Activated CD8-positive, alpha-beta memory T cell treated with anti-CD3 and anti-CD28 coated beads for 48 hours (primary cell): Measurements from ENCODE around the gene CLINT1.
"Not testable (repeated sequence)": the region's sequence is repeated elsewhere in the genome, so short reads cannot be mapped to it uniquely, and the experiment has no call there.

Experiments used
- DNase-seq, 3 experiments: peaks; one replicate each; pipeline ENCODE4 v3.0.0-alpha.2; 2020; ENCODE audit warnings: low read depth in 2 of 3, low spot score in 2 of 3

The CLINT1 gene

GRCh38 chr5:157862183-157862851 lies 3.4 kb upstream of the CLINT1 start:
- DNase-seq, result no peak

DNA sequence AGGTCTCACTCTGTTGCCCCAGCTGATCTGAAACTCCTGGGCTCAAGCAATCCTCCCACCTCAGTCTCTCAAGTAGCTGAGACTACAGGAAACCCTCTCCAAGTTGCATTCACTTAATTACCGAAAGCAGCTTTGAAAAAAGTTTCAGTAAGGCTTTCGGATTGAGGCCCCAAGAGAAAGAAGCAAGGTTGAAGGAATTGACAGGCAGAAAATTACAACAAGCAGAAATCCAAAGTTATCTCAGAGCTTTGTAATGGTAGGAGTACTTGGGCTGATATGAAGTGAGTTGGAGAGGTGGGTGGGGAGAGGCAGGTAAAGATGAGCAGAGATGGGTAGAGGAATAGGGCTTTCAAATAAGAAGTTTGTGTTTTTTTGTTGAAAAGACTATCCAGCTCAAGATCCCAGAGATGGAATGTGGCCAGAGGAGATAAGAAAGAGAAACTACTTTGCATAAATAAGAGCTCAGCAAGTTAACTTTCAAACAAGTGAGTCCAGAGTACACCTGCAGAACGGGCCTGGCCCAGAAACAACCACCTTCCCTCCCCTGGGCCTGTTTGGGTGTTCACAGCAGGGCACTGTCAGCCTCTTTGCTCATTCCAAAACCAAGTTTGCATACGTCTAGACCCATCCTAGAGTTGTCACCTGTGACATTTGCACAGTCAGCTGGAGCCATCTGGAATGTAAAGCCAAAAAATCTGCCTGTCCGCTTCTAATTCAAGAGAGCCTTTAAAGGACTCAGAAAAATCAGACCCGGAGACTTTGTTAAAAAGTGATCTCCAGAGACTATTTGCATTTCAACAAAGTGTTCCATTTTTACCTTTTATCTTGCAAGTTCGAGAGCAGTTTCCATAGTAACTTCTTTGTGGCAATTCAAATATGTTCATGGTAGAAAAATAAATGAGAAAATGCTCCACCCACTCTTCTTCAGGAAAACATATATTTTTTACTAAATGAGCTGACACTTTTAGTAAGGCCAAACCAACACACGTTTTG lies 2.2 kb upstream of the CLINT1 start:
- DNase-seq, result no peak

DNA sequence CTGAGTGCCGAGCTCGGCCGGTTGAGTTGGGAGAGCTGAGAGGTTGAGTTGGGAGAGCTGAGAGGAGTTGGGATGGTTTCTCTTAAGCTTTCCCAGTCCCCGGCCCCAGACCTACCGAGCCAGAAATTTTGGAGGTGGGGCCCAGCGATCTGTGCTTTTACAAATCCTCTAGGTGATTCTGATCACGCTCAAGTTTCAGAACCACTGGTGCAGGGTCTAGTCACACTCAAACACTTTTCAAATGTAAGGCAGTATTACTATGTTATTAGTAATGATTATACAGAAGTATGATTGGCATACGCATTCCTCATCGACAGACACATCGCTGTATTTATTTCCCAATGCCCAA lies 256 bp upstream of the CLINT1 start:
- no peak for DNase-seq

DNA sequence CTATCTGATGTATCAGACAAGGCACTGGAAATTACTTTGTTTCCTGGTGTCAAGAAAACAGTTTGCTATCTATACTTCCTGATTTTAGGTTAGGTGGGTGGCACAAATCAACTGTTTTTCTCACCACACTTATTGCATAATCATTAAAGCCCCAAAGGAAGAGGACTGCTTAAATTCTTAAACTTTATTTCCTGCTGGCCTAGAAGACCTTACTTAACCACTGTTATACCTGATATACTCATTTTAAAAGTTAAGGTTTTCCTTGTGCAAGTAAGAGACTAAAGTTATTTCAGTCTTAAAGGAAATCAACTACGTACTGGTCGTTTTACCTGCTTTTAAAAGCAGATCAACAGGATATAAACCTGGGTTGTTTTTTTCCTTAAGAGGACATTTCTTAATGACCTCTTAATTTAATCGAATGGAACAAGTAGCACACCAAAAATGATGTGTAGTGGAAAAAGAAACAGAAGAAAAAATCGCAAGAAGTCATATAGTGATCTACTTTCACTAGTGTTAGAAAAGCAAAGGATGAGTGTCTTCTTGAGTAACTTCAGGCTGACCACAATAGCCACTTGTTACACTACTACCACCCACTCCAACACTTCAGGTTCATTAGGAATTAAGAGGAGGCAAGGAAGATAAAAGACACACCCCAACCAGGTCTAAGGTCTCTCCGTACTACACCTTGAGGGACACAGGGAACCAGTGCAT lies 974 bp downstream of the CLINT1 start:
- no peak for DNase-seq

DNA sequence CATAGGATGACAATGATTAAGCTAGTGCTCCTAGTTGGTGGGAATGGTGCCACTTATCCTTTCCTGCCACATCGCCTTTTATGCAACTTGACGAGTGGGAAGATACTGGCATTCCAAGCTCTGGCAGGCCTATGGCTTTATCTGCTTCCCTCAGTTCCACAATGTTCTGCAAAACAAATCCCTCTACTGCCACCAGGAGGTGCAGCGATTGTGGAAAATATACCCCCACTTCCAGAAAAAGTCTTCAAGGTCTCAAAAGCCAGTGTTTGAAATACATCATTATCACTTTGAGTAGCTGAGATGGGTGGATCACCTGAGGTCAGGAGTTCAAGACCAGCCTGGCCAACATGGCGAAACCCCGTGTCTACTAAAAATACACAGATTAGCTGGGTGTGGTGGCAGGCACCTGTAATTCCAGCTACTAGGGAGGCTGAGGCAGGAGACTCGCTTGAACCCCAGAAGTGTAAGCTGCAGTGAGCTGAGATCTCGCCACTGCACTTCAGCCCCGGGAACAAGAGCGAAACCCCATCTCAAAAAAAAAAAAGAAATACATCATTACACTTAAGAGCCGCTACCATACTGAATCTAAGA lies 3.4 kb downstream of the CLINT1 start:
- no peak for DNase-seq

GRCh38 chr5:157853365-157853764 lies 5.6 kb downstream of the CLINT1 start:
- DNase-seq, result not testable (repeated sequence)

DNA sequence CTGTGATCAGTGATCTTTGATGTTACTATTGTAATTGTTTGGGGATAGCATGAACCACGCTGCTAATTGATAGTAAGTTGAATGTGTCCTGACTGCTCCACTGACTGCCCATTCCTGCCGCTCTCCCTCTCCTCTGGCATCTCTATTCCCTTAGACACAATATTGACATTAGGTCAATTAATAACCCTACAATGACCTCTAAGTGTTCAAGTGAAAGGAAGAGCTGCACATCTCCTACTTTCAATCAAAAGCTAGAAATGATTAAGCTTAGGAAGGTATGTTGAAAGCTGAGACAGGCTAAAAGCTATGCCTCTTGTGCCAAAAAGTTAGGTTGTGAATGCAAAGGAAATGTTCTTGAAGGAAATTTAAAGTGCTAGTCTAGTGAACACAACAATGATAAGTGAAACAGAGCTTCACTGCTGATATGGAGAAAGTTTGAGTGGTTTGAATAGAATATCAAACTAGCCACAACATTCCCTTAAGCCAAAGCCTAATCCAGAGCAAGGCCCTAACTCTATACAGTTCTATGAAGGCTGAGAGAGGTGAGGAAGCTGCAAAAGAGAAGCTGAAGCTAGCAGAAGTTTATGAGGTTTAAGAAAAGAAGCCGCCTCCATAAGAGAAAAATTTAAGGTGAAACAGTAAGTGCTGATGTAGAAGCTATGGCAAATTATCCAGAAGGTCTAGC lies 12.9 kb downstream of the CLINT1 start:
- no peak for DNase-seq

GRCh38 chr5:157842787-157843186 lies 16.2 kb downstream of the CLINT1 start:
- DNase-seq, result no peak

DNA sequence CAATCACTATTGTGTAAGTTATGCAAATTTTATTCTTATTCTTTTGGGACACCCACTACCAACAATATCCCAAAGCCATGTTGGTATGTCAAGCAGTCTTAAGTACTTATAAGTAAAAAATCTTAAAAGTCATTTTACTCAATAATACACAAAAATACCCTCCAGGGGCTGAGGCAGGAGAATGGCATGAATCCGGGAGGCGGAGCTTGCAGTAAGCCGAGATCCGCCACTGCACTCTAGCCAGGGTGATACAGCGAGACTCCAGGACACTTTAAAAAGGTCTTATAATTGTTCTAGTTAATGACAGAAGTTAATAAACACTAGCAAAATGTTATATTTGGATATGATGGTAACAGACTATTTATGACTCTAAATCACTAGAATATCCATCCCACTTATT lies 16.8 kb downstream of the CLINT1 start:
- DNase-seq, result no peak

DNA sequence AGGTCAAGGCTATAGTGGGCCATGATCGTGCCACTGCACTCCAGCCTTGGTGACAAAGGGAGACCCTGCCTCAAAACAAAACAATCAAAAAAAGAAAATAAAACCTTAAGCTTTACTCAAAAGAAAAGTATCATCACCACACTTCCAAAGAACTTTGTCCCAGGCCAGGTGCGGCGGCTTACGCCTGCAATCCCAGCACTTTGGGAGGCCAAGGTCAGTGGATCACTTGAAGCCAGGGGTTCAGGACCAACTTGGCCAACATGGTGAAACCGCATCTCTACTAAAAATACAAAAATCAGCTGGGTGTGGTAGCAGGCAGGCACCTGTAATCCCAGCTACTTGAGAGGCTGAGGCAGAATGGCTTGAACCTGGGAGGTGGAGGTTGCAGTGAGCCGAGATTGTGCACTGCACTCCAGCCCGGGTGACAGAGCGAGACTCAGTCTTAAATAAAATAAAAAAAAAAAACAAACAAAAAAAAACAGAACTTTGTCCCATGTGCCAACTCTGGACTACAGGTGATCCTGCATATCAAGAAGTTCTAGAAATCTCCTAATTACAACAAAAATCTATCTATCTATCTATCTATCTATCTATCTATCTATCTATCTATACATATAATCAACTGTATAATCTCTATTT lies 19.7 kb downstream of the CLINT1 start:
- no peak for DNase-seq

- DNase-seq, result no peak
Measured at GRCh38 chr5:157836121-157836753, 22.7 kb downstream of the CLINT1 start.

DNA sequence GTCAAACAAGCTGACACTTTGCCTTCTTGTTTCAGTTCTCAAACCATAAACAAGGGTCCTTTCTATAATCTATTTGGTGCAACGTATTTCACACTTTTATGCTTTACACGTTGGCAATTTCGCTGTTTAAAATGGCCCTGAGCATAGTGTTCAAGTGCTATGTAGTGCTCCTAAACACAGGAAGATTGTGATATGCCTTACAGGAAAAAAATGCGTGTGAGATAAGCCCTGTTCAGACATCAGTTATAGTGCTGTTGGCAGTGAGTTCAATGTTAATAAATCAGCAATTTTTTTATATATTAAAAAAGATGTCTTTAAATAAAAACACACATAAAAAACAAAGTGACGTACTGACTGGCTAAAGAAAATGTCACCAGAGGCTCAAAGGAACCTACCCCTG lies 23.9 kb downstream of the CLINT1 start:
- no peak for DNase-seq

GRCh38 chr5:157828944-157829639 lies 29.9 kb downstream of the CLINT1 start:
- no peak for DNase-seq

DNA sequence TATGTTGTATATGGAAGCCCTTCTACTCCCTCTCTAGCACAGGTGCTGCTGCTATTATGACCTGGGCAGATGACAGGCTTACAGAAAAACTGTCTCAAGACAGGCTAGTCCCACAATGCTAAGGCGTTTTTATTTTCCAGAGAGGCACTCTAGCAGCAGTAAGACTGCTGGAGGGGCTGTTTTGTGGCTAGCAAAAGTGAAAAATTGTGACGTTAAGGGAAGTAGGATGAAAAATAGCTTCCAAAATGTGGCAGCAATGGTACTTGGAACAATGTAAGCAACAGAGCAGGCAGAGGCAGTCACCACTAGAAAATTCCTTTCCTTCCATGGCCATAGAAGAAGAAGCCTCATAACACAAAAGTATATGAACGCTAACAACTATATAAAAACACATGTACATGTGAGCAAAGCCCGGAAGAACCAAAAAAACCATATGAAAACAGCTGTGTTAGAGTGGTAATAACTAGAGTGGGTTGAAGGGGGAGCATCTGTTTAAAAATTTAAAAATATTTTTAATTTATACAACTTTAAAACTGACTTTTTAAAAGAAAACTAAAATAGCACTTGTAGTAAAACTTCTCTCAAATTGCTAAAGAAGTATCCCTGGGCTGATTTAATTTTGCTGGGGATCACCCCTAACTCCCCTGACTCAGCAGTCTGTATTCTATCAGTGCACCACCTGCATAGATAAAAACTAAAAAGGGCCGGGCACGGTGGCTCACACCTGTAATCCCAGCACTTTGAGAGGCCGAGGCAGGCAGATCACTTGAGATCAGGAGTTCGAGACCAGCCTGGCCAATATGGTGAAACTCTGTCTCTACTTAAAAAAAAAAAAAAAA lies 30.6 kb downstream of the CLINT1 start:
- no peak for DNase-seq

- DNase-seq, result no peak
Measured at GRCh38 chr5:157827423-157827822, 31.5 kb downstream of the CLINT1 start.

DNA sequence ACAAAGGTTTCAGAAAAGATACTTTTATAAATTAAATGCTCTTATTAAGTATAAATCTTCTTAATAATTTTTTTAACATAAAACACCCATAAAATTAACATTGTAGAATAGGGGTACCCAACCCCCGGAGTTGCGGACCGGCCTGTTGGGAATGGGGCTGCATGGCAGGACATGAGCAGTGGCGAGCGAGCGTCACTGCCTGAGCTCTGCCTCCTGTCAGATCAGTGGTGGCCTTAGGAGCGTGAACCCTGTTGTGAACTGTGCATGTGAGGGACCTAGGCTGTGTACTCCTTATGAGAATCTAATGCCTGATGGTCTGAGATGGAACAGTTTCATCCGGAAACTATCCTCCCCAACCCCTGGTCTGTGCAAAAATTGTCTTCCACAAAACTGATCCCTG lies 35.3 kb downstream of the CLINT1 start:
- no peak for DNase-seq

DNA sequence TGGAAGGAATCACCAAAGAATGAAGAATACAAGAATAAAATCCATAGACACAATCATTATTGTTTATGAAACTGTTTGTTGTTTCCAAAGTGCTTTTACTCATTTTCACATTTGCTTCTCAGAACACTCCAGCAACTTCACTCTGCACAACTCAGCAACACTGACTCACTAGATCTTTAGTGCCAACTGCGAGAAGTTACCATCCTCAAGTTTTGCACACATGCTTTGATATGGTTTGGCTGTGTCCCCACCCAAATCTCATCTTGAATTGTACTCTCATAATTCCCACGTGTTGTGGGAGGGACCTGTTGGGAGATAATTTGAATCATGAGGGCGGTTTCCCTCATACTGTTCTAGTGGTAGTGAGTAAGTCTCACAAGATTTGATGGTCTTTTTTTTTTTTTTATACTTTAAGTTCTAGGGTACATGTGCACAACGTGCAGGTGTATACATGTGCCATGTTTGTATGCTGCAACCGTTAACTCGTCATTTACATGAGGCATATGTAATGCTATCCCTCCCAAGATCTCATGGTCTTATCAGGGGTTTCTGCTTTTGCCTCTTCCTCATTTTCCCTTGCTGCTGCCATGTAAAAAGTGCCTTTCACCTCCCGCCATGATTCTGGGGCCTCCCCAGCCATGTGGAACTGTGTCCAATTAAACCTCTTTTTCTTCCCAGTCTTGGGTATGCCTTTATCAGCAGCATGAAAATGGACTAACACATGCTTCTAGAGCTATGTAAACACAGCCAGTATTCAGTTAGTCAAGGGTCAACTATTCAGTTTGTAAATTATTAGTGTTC lies 36.9 kb downstream of the CLINT1 start:
- no peak for DNase-seq

GRCh38 chr5:157821405-157821804 lies 37.5 kb downstream of the CLINT1 start:
- DNase-seq, result no peak
